ENCODE measurements around the gene CIB4.

CIB4 gene

DNA sequence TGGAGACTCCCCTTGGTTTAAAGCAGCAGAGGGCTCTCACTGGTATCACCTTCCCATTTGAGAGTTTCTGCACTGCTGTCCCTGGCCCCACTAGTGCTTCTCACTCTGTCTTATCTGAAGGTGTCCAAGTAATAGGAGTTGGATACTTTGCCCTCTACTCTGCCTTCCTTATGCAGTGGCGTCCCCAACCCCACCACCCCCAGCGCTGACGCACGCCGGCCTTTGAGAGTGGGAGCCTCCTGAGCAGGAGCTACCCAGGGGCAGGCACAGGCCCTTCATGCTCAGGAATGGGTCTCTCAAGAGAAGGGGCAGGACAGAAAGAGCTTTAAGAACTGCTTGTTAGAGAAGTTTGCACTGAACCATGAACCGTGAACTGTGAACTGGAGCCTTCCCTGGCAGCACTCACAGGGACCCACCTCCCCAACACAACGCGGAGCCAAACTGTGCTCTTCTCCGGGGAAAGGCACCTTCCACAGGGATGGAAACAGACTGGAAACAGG lies 3.3 kb downstream of the CIB4 start:
- no peak for TF ChIP-seq POLR2AphosphoS5 (IDR thresholded peaks at IDR 0.05; ENCODE audit: low read depth, low read length)
- no peak for TF ChIP-seq FOXP2 (optimal IDR thresholded peaks at IDR 0.05; ENCODE audit: borderline replicate concordance, extremely low read depth, extremely low read length, insufficient read depth)
- no peak for TF ChIP-seq TAF1 (IDR thresholded peaks at IDR 0.05; ENCODE audit: borderline replicate concordance, insufficient read depth, low read length)
- TF ChIP-seq, protein P1, sequence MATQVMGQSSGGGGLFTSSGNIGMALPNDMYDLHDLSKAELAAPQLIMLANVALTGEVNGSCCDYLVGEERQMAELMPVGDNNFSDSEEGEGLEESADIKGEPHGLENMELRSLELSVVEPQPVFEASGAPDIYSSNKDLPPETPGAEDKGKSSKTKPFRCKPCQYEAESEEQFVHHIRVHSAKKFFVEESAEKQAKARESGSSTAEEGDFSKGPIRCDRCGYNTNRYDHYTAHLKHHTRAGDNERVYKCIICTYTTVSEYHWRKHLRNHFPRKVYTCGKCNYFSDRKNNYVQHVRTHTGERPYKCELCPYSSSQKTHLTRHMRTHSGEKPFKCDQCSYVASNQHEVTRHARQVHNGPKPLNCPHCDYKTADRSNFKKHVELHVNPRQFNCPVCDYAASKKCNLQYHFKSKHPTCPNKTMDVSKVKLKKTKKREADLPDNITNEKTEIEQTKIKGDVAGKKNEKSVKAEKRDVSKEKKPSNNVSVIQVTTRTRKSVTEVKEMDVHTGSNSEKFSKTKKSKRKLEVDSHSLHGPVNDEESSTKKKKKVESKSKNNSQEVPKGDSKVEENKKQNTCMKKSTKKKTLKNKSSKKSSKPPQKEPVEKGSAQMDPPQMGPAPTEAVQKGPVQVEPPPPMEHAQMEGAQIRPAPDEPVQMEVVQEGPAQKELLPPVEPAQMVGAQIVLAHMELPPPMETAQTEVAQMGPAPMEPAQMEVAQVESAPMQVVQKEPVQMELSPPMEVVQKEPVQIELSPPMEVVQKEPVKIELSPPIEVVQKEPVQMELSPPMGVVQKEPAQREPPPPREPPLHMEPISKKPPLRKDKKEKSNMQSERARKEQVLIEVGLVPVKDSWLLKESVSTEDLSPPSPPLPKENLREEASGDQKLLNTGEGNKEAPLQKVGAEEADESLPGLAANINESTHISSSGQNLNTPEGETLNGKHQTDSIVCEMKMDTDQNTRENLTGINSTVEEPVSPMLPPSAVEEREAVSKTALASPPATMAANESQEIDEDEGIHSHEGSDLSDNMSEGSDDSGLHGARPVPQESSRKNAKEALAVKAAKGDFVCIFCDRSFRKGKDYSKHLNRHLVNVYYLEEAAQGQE (IDR thresholded peaks at IDR 0.05; ENCODE audit: insufficient read depth in 1 of 2, low read depth in 2 of 2, low read length in 2 of 2): no peak
- TF ChIP-seq SIN3A (IDR thresholded peaks at IDR 0.05; ENCODE audit: borderline replicate concordance, insufficient read depth, low read length): no peak

DNA sequence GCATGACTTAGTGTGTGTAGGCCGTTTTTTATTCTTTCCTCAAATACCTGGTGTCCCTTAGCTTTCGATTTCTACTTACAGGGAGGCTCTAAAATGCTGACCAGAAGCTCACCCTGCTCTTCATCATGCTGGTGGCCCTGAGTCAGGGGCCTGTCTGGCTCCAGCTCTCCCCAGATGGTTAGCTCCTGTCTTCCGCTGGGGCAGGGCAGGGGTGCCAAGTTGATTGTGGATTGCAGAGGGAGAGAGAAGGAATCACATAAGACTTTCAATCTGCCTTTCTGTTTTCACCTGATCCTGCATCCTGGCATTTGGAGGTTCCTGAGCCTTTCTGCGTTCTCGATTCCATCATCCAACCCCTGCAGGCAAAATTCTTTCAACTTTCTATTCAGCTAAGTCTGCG lies 4.2 kb downstream of the CIB4 start:
- TF ChIP-seq, protein P1 (IDR thresholded peaks at IDR 0.05; ENCODE audit: insufficient read depth in 1 of 2, low read depth in 2 of 2, low read length in 2 of 2): no peak
- no peak for TF ChIP-seq POLR2AphosphoS5 (IDR thresholded peaks at IDR 0.05; ENCODE audit: low read depth, low read length)
- TF ChIP-seq FOXP2 (optimal IDR thresholded peaks at IDR 0.05; ENCODE audit: borderline replicate concordance, extremely low read depth, extremely low read length, insufficient read depth): no peak
- TF ChIP-seq TAF1 (IDR thresholded peaks at IDR 0.05; ENCODE audit: borderline replicate concordance, insufficient read depth, low read length): no peak
- no peak for TF ChIP-seq SIN3A (IDR thresholded peaks at IDR 0.05; ENCODE audit: borderline replicate concordance, insufficient read depth, low read length)

DNA sequence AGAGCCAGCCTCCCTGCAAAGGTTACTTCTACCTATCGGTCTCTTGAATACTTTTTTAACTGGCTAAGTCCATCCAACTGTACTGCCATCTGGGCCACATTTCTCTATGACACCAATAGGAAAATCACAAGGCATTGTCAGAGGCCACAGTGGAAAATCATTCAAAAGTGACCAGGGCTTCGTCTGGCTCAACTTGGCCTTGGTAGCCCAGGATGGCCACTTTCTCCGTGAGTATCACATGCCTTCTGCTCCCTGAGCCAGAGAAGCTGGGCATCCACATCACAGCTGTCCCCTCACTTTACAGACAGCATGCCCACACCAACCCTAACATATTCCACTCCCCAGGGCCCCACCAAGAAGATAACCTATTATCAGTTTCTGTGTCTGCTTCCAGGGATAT lies 5.8 kb downstream of the CIB4 start:
- TF ChIP-seq FOXP2 (optimal IDR thresholded peaks at IDR 0.05; ENCODE audit: borderline replicate concordance, extremely low read depth, extremely low read length, insufficient read depth) (no peak), POLR2AphosphoS5 (IDR thresholded peaks at IDR 0.05; ENCODE audit: low read depth, low read length) (no peak), SIN3A (IDR thresholded peaks at IDR 0.05; ENCODE audit: borderline replicate concordance, insufficient read depth, low read length) (no peak)
- TF ChIP-seq, protein P1 (IDR thresholded peaks at IDR 0.05; ENCODE audit: insufficient read depth in 1 of 2, low read depth in 2 of 2, low read length in 2 of 2): no peak

DNA sequence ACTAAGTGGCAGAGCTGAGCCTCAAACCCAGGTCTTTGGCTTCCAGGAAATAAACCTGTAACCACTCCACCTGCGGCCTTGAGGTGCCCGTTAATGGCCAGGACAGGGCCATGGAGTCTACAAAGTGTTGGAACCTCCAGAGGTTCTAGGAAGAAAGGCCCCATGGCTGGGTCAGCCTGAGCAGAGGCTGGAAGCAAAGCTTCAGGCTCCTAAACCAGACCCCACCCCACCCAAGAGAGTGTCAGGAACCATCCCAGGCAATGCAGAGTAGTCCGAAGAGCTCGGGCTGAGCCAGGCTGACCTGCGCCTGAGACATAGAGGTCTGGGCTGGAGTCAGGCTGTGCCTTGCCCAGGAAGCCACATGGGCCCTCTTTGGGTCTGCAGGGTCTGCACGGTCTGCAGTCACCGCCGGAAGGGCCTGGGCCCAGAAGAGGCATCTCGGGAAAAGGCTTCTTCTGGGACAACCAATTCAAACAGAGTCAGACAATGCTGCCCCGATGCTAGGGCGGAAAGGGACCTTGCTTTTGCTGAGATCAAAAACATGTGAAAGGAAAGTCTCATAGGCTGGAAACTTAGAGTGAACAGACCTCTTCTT lies 6.4 kb downstream of the CIB4 start:
- TF ChIP-seq FOXP2 (optimal IDR thresholded peaks at IDR 0.05; ENCODE audit: borderline replicate concordance, extremely low read depth, extremely low read length, insufficient read depth): no peak
- TF ChIP-seq POLR2AphosphoS5 (IDR thresholded peaks at IDR 0.05; ENCODE audit: low read depth, low read length): no peak
- no peak for TF ChIP-seq SIN3A (IDR thresholded peaks at IDR 0.05; ENCODE audit: borderline replicate concordance, insufficient read depth, low read length)
- no peak for TF ChIP-seq TAF1 (IDR thresholded peaks at IDR 0.05; ENCODE audit: borderline replicate concordance, insufficient read depth, low read length)
- TF ChIP-seq, protein P1 (IDR thresholded peaks at IDR 0.05; ENCODE audit: insufficient read depth in 1 of 2, low read depth in 2 of 2, low read length in 2 of 2): no peak
